T-helper 2 cell treated with Interferon-gamma antibody and Interleukin-4, amounts not matched to agents 5 μg/mL and 100 μg/mL, for 36 hours (primary cell): Measurements from ENCODE around the gene TIGAR.
A peak's percentile ranks its signal among the peaks of the same experiment; 100 is the strongest.

Experiments used
- DNase-seq: peaks from one replicate; pipeline ENCODE4 v3.0.0; 2021; ENCODE audit warnings: low spot score
- H3K27ac Mint-ChIP-seq: one replicate; pipeline ENCODE4 v1.8.0; 2021; ENCODE audit warnings: mild to moderate bottlenecking, mixed read lengths
- H3K27me3 Mint-ChIP-seq: one replicate; pipeline ENCODE4 v1.8.0; 2021; ENCODE audit warnings: low read depth, mixed read lengths
- H3K36me3 Mint-ChIP-seq: one replicate; pipeline ENCODE4 v1.8.0; 2021; ENCODE audit warnings: low read depth, mixed read lengths
- H3K4me1 Mint-ChIP-seq: one replicate; pipeline ENCODE4 v1.8.0; 2021; ENCODE audit warnings: low read depth, mixed read lengths
- H3K4me3 Mint-ChIP-seq: one replicate; pipeline ENCODE4 v1.8.0; 2022; ENCODE audit warnings: mild to moderate bottlenecking, moderate library complexity, mixed read lengths
- H3K9me3 Mint-ChIP-seq: one replicate; pipeline ENCODE4 v1.8.0; 2021; ENCODE audit warnings: mixed read lengths

Gene TIGAR

GRCh38 chr12:4307593-4308333 is 13.2 kb upstream of the TIGAR start:
- no peaks in the 10 kb centered on the region for H3K9me3 Mint-ChIP-seq
- H3K27ac Mint-ChIP-seq: no peak overlapping the region
- H3K36me3 Mint-ChIP-seq: peaks cover 76% of the 10 kb centered on the region
- no peaks in the 10 kb centered on the region for H3K27me3 Mint-ChIP-seq
- no peak overlapping the region for H3K4me3 Mint-ChIP-seq
- peaks cover 2% of the 10 kb centered on the region for H3K4me1 Mint-ChIP-seq
- DNase-seq: no peak

GRCh38 chr12:4308334-4308950 is 12.6 kb upstream of the TIGAR start:
- Mint-ChIP-seq H3K36me3 (peaks cover 71% of the 10 kb centered on the region), H3K4me1 (peaks cover 2% of the 10 kb centered on the region), H3K9me3 (no peaks in the 10 kb centered on the region), H3K27me3 (no peaks in the 10 kb centered on the region), H3K4me3 (no peak overlapping the region), H3K27ac (peak overlapping the region; percentile 35)
- no peak for DNase-seq

- H3K27ac Mint-ChIP-seq: no peak overlapping the region
- peaks cover 42% of the 10 kb centered on the region for H3K36me3 Mint-ChIP-seq
- DNase-seq: no peak
- H3K9me3 Mint-ChIP-seq: no peaks in the 10 kb centered on the region
- H3K27me3 Mint-ChIP-seq: no peaks in the 10 kb centered on the region
- H3K4me1 Mint-ChIP-seq: no peaks in the 10 kb centered on the region
- no peak overlapping the region for H3K4me3 Mint-ChIP-seq
These were observed 9.2 kb upstream of the TIGAR start for GRCh38 chr12:4311776-4312175.

- H3K27ac Mint-ChIP-seq: no peak overlapping the region
- H3K36me3 Mint-ChIP-seq: peaks cover 38% of the 10 kb centered on the region
- no peak for DNase-seq
- no peaks in the 10 kb centered on the region for H3K27me3 Mint-ChIP-seq
- H3K4me3 Mint-ChIP-seq: no peak overlapping the region
- H3K4me1 Mint-ChIP-seq: no peaks in the 10 kb centered on the region
- H3K9me3 Mint-ChIP-seq: no peaks in the 10 kb centered on the region
These were observed 8.8 kb upstream of the TIGAR start for GRCh38 chr12:4312251-4312650.

- Mint-ChIP-seq H3K36me3 (peaks cover 4% of the 10 kb centered on the region), H3K27ac (peak overlapping the region; percentile 45), H3K9me3 (no peaks in the 10 kb centered on the region), H3K4me1 (peaks cover 30% of the 10 kb centered on the region), H3K4me3 (peak overlapping the region; percentile 87), H3K27me3 (no peaks in the 10 kb centered on the region)
- no peak for DNase-seq
These were observed 538 bp upstream of the TIGAR start for GRCh38 chr12:4320497-4320852.

GRCh38 chr12:4322726-4323125 is 1.7 kb downstream of the TIGAR start:
- Mint-ChIP-seq H3K27ac (no peak overlapping the region), H3K4me1 (peaks cover 36% of the 10 kb centered on the region), H3K27me3 (no peaks in the 10 kb centered on the region), H3K9me3 (no peaks in the 10 kb centered on the region), H3K4me3 (peak overlapping the region; percentile 41), H3K36me3 (peaks cover 4% of the 10 kb centered on the region)
- DNase-seq: no peak

- H3K9me3 Mint-ChIP-seq: no peaks in the 10 kb centered on the region
- H3K36me3 Mint-ChIP-seq: peaks cover 4% of the 10 kb centered on the region
- peak overlapping the region; percentile 19 for H3K4me3 Mint-ChIP-seq
- H3K27ac Mint-ChIP-seq: no peak overlapping the region
- peaks cover 36% of the 10 kb centered on the region for H3K4me1 Mint-ChIP-seq
- no peak for DNase-seq
- no peaks in the 10 kb centered on the region for H3K27me3 Mint-ChIP-seq
These were observed 2.4 kb downstream of the TIGAR start for GRCh38 chr12:4323396-4323795.

GRCh38 chr12:4324366-4324765 is 3.4 kb downstream of the TIGAR start:
- H3K27me3 Mint-ChIP-seq: no peaks in the 10 kb centered on the region
- H3K4me1 Mint-ChIP-seq: peaks cover 38% of the 10 kb centered on the region
- H3K4me3 Mint-ChIP-seq: no peak overlapping the region
- no peak for DNase-seq
- no peaks in the 10 kb centered on the region for H3K9me3 Mint-ChIP-seq
- no peak overlapping the region for H3K27ac Mint-ChIP-seq
- peaks cover 4% of the 10 kb centered on the region for H3K36me3 Mint-ChIP-seq

- Mint-ChIP-seq H3K27me3 (no peaks in the 10 kb centered on the region), H3K9me3 (no peaks in the 10 kb centered on the region), H3K27ac (no peak overlapping the region), H3K4me1 (peaks cover 30% of the 10 kb centered on the region), H3K36me3 (peaks cover 4% of the 10 kb centered on the region), H3K4me3 (no peak overlapping the region)
- no peak for DNase-seq
These were observed 5.0 kb downstream of the TIGAR start for GRCh38 chr12:4325966-4326365.

GRCh38 chr12:4327293-4327692 is 6.3 kb downstream of the TIGAR start:
- Mint-ChIP-seq H3K9me3 (no peaks in the 10 kb centered on the region), H3K36me3 (peaks cover 2% of the 10 kb centered on the region), H3K4me3 (no peak overlapping the region), H3K27ac (no peak overlapping the region), H3K27me3 (no peaks in the 10 kb centered on the region), H3K4me1 (peaks cover 27% of the 10 kb centered on the region)
- DNase-seq: no peak

GRCh38 chr12:4330203-4330602 is 9.2 kb downstream of the TIGAR start:
- Mint-ChIP-seq H3K36me3 (peaks cover 5% of the 10 kb centered on the region), H3K27me3 (no peaks in the 10 kb centered on the region), H3K4me3 (no peak overlapping the region), H3K27ac (no peak overlapping the region), H3K4me1 (peaks cover 11% of the 10 kb centered on the region), H3K9me3 (no peaks in the 10 kb centered on the region)
- no peak for DNase-seq

- Mint-ChIP-seq H3K4me3 (no peak overlapping the region), H3K9me3 (no peaks in the 10 kb centered on the region), H3K36me3 (peaks cover 6% of the 10 kb centered on the region), H3K4me1 (peaks cover 9% of the 10 kb centered on the region), H3K27me3 (no peaks in the 10 kb centered on the region), H3K27ac (no peak overlapping the region)
- no peak for DNase-seq
These were observed 10.2 kb downstream of the TIGAR start for GRCh38 chr12:4331221-4331620.

- DNase-seq: no peak
- Mint-ChIP-seq H3K4me3 (no peak overlapping the region), H3K9me3 (no peaks in the 10 kb centered on the region), H3K4me1 (peaks cover 8% of the 10 kb centered on the region), H3K36me3 (peaks cover 11% of the 10 kb centered on the region), H3K27ac (no peak overlapping the region), H3K27me3 (no peaks in the 10 kb centered on the region)
These were observed 10.8 kb downstream of the TIGAR start for GRCh38 chr12:4331842-4332241.

GRCh38 chr12:4346931-4347330 is 25.9 kb downstream of the TIGAR start:
- no peaks in the 10 kb centered on the region for H3K4me1 Mint-ChIP-seq
- peaks cover 17% of the 10 kb centered on the region for H3K36me3 Mint-ChIP-seq
- no peak overlapping the region for H3K4me3 Mint-ChIP-seq
- DNase-seq: no peak
- H3K27me3 Mint-ChIP-seq: no peaks in the 10 kb centered on the region
- H3K9me3 Mint-ChIP-seq: no peaks in the 10 kb centered on the region
- H3K27ac Mint-ChIP-seq: no peak overlapping the region

- no peaks in the 10 kb centered on the region for H3K9me3 Mint-ChIP-seq
- peak overlapping the region; percentile 46 for H3K27ac Mint-ChIP-seq
- no peak for DNase-seq
- H3K36me3 Mint-ChIP-seq: peaks cover 17% of the 10 kb centered on the region
- no peak overlapping the region for H3K4me3 Mint-ChIP-seq
- H3K27me3 Mint-ChIP-seq: no peaks in the 10 kb centered on the region
- H3K4me1 Mint-ChIP-seq: peaks cover 9% of the 10 kb centered on the region
These were observed 32.8 kb downstream of the TIGAR start for GRCh38 chr12:4353785-4354208.
